ENCODE results near the gene PRKCH.

Gene PRKCH

GRCh38 chr14:61385002-61385685, 63.8 kb downstream of the PRKCH start:
- DNase-seq (ENCODE audit: extremely low read depth, low read depth), result no peak
- no peak for TF ChIP-seq CTCF (IDR thresholded peaks at IDR 0.05; ENCODE audit: low read depth, low read length)

GRCh38 chr14:61386173-61386772, 64.9 kb downstream of the PRKCH start:
- no peak for DNase-seq (ENCODE audit: extremely low read depth, low read depth)
- no peak for TF ChIP-seq CTCF (IDR thresholded peaks at IDR 0.05; ENCODE audit: low read depth, low read length)

- no peak for TF ChIP-seq CTCF (IDR thresholded peaks at IDR 0.05; ENCODE audit: low read depth, low read length)
- no peak for DNase-seq (ENCODE audit: extremely low read depth, low read depth)
Measured at GRCh38 chr14:61387076-61387475, 65.7 kb downstream of the PRKCH start.

DNA sequence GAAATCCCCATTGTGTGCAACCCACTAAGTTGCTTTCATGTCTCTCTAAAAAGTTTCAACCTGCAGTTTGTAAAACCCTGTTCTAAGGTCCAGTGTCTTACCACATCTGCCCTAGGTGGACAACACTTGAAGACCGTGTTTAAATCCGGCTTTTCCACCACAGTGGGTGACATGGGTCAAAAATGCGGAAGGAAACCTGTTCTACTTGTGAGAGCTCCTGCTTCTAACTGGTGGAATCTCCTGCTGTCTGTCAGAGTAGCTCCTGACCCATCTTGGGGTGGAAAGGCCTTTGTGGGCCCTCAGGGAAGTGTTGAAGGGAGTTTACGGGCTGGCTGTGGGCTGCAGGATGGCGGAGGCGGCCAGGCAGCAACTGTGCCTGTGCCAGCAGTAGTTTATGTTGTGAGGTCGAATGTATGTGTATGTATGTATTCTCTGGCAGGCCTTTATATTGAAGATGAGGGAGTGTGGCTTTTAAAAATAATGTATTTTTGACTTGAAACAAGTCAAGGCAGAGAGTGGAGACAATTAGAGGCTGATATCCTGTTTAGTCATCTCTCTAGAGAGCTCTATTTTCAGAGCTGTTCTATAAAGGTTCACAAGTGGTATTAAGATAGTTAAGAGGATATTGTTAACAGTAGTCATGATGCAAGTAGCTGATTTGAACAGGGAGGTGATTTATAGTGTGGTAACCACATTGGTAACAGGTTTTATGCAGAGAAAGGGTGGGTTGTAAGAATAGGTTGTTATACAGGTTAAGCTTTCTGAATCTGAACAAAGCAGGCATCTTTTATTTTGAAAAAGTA, 67.0 kb downstream of the PRKCH start:
- TF ChIP-seq CTCF (IDR thresholded peaks at IDR 0.05; ENCODE audit: low read depth, low read length), result no peak
- no peak for DNase-seq (ENCODE audit: extremely low read depth, low read depth)

- TF ChIP-seq CTCF (IDR thresholded peaks at IDR 0.05; ENCODE audit: low read depth, low read length), result no peak
- DNase-seq (ENCODE audit: extremely low read depth, low read depth), result no peak
Measured at GRCh38 chr14:61388976-61389576, 67.7 kb downstream of the PRKCH start.

DNA sequence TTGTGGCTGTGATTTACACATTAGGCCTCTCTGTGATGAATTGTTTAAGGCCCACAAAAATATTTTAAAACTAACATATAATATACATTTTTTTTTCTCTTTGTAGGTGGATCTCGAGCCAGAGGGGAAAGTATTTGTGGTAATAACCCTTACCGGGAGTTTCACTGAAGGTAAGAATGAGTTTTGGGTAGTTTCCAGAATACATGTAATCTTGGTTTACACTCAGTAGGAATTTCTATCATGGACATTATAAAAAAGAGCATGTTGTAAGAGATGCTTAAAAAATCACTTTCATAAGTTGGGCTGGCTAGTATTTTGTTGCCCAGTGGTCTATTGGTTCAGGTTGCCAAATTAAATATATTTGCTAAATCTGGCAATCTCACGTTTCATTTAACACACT, 69.7 kb downstream of the PRKCH start:
- DNase-seq (ENCODE audit: extremely low read depth, low read depth), result no peak
- no peak for TF ChIP-seq CTCF (IDR thresholded peaks at IDR 0.05; ENCODE audit: low read depth, low read length)

Measured in AG09319 (cell line).